Measurements from ENCODE around the gene PTPN1. TPM values are rescaled to one million over a fixed set of nuclear protein-coding genes. Genes with fewer than 3 reads are reported as not detected.

Gene PTPN1
- total and polyA plus RNA-seq, 2 of the 13 experiments (the other 11 are each of a cell fraction or from before 2014, with no cell fraction given) = 17.7 to 37.2 TPM

DNA sequence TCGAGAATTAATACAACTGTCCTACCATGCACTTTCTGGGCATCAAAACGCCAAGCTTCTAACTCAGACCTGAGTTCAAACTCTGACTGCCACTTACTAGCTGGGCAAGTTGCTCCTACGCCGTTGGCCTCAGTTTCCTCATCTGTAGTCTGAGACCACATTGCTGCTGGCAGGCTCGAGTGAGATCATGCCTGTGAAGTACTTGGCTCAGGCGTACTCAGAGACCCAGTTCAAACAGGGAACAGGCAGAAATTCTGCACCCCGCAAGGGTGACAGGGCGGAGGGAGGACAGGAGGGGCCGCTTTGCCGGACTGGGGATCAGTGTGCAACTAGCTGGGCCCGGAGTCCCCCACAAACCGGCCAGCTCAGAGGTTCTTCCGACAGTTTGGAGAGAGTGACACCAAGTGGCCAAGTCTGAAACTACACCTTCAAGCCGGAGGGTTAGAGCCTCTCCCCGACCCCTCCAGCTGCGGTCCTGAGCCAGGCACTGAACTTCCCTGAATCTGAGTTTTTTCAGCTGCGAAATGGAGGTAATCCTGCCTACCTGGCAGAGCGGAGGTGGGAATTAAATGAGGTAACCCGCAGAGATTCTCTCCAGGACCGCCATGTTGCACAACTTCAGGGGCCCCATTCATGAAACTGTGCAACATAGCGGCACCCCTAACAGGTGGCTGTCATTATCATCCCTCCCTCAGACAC lies 46.0 kb upstream of the PTPN1 start (continued):
- TF ChIP-seq, protein P1, sequence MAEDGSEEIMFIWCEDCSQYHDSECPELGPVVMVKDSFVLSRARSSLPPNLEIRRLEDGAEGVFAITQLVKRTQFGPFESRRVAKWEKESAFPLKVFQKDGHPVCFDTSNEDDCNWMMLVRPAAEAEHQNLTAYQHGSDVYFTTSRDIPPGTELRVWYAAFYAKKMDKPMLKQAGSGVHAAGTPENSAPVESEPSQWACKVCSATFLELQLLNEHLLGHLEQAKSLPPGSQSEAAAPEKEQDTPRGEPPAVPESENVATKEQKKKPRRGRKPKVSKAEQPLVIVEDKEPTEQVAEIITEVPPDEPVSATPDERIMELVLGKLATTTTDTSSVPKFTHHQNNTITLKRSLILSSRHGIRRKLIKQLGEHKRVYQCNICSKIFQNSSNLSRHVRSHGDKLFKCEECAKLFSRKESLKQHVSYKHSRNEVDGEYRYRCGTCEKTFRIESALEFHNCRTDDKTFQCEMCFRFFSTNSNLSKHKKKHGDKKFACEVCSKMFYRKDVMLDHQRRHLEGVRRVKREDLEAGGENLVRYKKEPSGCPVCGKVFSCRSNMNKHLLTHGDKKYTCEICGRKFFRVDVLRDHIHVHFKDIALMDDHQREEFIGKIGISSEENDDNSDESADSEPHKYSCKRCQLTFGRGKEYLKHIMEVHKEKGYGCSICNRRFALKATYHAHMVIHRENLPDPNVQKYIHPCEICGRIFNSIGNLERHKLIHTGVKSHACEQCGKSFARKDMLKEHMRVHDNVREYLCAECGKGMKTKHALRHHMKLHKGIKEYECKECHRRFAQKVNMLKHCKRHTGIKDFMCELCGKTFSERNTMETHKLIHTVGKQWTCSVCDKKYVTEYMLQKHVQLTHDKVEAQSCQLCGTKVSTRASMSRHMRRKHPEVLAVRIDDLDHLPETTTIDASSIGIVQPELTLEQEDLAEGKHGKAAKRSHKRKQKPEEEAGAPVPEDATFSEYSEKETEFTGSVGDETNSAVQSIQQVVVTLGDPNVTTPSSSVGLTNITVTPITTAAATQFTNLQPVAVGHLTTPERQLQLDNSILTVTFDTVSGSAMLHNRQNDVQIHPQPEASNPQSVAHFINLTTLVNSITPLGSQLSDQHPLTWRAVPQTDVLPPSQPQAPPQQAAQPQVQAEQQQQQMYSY (CRISPR knock-in tag; IDR thresholded peaks at IDR 0.05) = no peak
- no peak for TF ChIP-seq ARID2 (CRISPR knock-in tag; IDR thresholded peaks at IDR 0.05; ENCODE audit: borderline replicate concordance)
- no peak for TF ChIP-seq MAFF (IDR thresholded peaks at IDR 0.05; ENCODE audit: low read depth, low read length)
- TF ChIP-seq ELF4 (CRISPR knock-in tag; IDR thresholded peaks at IDR 0.05; ENCODE audit: borderline replicate concordance) = no peak
- TF ChIP-seq ZKSCAN8 (CRISPR knock-in tag; IDR thresholded peaks at IDR 0.05; ENCODE audit: borderline replicate concordance) = no peak
- no peak for TF ChIP-seq ZNF329 (CRISPR knock-in tag; IDR thresholded peaks at IDR 0.05; ENCODE audit: low read depth)
- TF ChIP-seq, protein P2, sequence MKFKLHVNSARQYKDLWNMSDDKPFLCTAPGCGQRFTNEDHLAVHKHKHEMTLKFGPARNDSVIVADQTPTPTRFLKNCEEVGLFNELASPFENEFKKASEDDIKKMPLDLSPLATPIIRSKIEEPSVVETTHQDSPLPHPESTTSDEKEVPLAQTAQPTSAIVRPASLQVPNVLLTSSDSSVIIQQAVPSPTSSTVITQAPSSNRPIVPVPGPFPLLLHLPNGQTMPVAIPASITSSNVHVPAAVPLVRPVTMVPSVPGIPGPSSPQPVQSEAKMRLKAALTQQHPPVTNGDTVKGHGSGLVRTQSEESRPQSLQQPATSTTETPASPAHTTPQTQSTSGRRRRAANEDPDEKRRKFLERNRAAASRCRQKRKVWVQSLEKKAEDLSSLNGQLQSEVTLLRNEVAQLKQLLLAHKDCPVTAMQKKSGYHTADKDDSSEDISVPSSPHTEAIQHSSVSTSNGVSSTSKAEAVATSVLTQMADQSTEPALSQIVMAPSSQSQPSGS (CRISPR knock-in tag; IDR thresholded peaks at IDR 0.05) = peak; percentile 19; the same call in 1 of the 2 replicates
- TF ChIP-seq ZKSCAN5 (CRISPR knock-in tag; IDR thresholded peaks at IDR 0.05) = no peak
- TF ChIP-seq ZNF460 (CRISPR knock-in tag; IDR thresholded peaks at IDR 0.05; ENCODE audit: borderline replicate concordance) = no peak
- TF ChIP-seq ARNTL (CRISPR knock-in tag; IDR thresholded peaks at IDR 0.05) = no peak; the same call in 1 of the 2 replicates
- peak; percentile 42; the same call in 1 of the 2 replicates for TF ChIP-seq NR2C2 (CRISPR knock-in tag; IDR thresholded peaks at IDR 0.05; ENCODE audit: borderline replicate concordance)
- no peak for TF ChIP-seq SIX4 (CRISPR knock-in tag; IDR thresholded peaks at IDR 0.05)
- no peak for TF ChIP-seq ZNF703 (CRISPR knock-in tag; IDR thresholded peaks at IDR 0.05; ENCODE audit: borderline replicate concordance)
- TF ChIP-seq, protein P3, sequence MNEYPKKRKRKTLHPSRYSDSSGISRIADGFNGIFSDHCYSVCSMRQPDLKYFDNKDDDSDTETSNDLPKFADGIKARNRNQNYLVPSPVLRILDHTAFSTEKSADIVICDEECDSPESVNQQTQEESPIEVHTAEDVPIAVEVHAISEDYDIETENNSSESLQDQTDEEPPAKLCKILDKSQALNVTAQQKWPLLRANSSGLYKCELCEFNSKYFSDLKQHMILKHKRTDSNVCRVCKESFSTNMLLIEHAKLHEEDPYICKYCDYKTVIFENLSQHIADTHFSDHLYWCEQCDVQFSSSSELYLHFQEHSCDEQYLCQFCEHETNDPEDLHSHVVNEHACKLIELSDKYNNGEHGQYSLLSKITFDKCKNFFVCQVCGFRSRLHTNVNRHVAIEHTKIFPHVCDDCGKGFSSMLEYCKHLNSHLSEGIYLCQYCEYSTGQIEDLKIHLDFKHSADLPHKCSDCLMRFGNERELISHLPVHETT (CRISPR knock-in tag; conservative IDR thresholded peaks at IDR 0.05) = no peak; the same call in 1 of the 2 replicates
- TF ChIP-seq ZNF451 (CRISPR knock-in tag; IDR thresholded peaks at IDR 0.05) = no peak
- peak; percentile 83 for TF ChIP-seq SMC3 (IDR thresholded peaks at IDR 0.05; ENCODE audit: low read length)
- TF ChIP-seq ZNF615 (CRISPR knock-in tag; IDR thresholded peaks at IDR 0.05; ENCODE audit: borderline replicate concordance) = no peak
- TF ChIP-seq YEATS4 (CRISPR knock-in tag; IDR thresholded peaks at IDR 0.05; ENCODE audit: borderline replicate concordance) = 0 out of 2 replicates have a peak, but pooled peaks have one; percentile 31
- TF ChIP-seq EHMT2 (IDR thresholded peaks at IDR 0.05; ENCODE audit: borderline replicate concordance, low read depth, low read length) = no peak
- peak; percentile 34; the same call in 1 of the 2 replicates for TF ChIP-seq DPF2 (CRISPR knock-in tag; IDR thresholded peaks at IDR 0.05; ENCODE audit: borderline replicate concordance, low read depth)
- TF ChIP-seq, protein P4, sequence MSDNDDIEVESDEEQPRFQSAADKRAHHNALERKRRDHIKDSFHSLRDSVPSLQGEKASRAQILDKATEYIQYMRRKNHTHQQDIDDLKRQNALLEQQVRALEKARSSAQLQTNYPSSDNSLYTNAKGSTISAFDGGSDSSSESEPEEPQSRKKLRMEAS (IDR thresholded peaks at IDR 0.05) = peak; percentile 18; the same call in 1 of the 2 replicates
- no peak for TF ChIP-seq SP1 (IDR thresholded peaks at IDR 0.05)
- TF ChIP-seq SP1 (CRISPR knock-in tag; IDR thresholded peaks at IDR 0.05) = 0 out of 2 replicates have a peak, but pooled peaks have one; percentile 12
